HEK293 (cell line): ENCODE results near the gene ABCA3.
A peak's percentile ranks its signal among the peaks of the same experiment; 100 is the strongest.
"Not testable (repeated sequence)": the region's sequence is repeated elsewhere in the genome, so short reads cannot be mapped to it uniquely, and the experiment has no call there.

Experiments
- CTCF ChIA-PET: fragments of 350-600 bp; formaldehyde crosslinking; extraction: SDS; loops from one replicate; lab custom pipeline; 2021; ENCODE audit warnings: antibody characterized with exemption; lab: Yijun Ruan, JAX
- POLR2A ChIA-PET: fragments of 300-600 bp; formaldehyde crosslinking; extraction: SDS; loops from one replicate; lab custom pipeline; 2020; ENCODE audit warnings: antibody characterized with exemption, inconsistent platforms; lab: Yijun Ruan, JAX
- H3K27ac ChIP-seq: fragments of 200-500 bp; sonication (Bioruptor generic); 2 replicates; pipeline ENCODE4 v1.5.1; 2014; ENCODE audit warnings: low read depth, low read length, control low read depth, inconsistent platforms; ENCODE audit errors: extremely low read depth
- H3K36me3 ChIP-seq, 2 experiments: fragments of 200-500 bp in 1 of 2; sonication (Bioruptor generic) in 1 of 2; 1 replicate in 1 of 2; 2 replicates in 1 of 2; pipeline ENCODE4 v1.5.1; 2014 to 2017; ENCODE audit warnings: inconsistent platforms in 2 of 2, low read length in 2 of 2; ENCODE audit not compliant: control insufficient read depth in 2 of 2, insufficient read depth in 1 of 2
- H3K4me1 ChIP-seq: fragments of 200-500 bp; sonication (Bioruptor generic); 2 replicates; pipeline ENCODE4 v1.5.1; 2014; ENCODE audit warnings: mild to moderate bottlenecking, low read length, inconsistent platforms; ENCODE audit not compliant: control insufficient read depth, insufficient read depth
- H3K4me3 ChIP-seq: 2 replicates; pipeline ENCODE4 v1.5.1; 2011; ENCODE audit warnings: low read depth, mild to moderate bottlenecking, control low read depth, low read length, moderate library complexity
- H3K9me3 ChIP-seq: fragments of 200-500 bp; sonication (Bioruptor generic); 2 replicates; pipeline ENCODE4 v1.5.1; 2014; ENCODE audit warnings: low read depth, low read length, inconsistent platforms; ENCODE audit not compliant: control insufficient read depth, insufficient read depth
- KLF10 ChIP-seq: fragments of 450-650 bp; IDR thresholded peaks from 2 replicates; pipeline ENCODE4 v1.5.1; 2018; ENCODE audit warnings: missing biosample characterization, mild to moderate bottlenecking, missing genetic modification characterization
- SETDB1 ChIP-seq: IDR thresholded peaks from one replicate; pipeline ENCODE4 v1.6.1; 2017; ENCODE audit warnings: mild to moderate bottlenecking, low read length, moderate library complexity, mixed read lengths; ENCODE audit not compliant: insufficient read length
- ZNF335 ChIP-seq: fragments of 450-650 bp; formaldehyde crosslinking; conservative IDR thresholded peaks from 2 replicates; pipeline ENCODE4 v1.5.1; 2016; ENCODE audit warnings: missing biosample characterization, missing genetic modification characterization
- ZNF350 ChIP-seq: fragments of 450-650 bp; formaldehyde crosslinking; IDR thresholded peaks from 2 replicates; pipeline ENCODE4 v1.5.0; 2017; ENCODE audit warnings: missing biosample characterization, mild to moderate bottlenecking, missing genetic modification characterization
- TF ChIP-seq, protein P1 (sequence below): fragments of 450-650 bp; formaldehyde crosslinking; conservative IDR thresholded peaks from 2 replicates; pipeline ENCODE4 v1.5.1; 2016; ENCODE audit warnings: low read depth, missing biosample characterization, missing genetic modification characterization
- TF ChIP-seq, protein P2 (sequence below): fragments of 450-650 bp; formaldehyde crosslinking; IDR thresholded peaks from 2 replicates; pipeline ENCODE4 v1.5.1; 2016; ENCODE audit warnings: missing biosample characterization, missing genetic modification characterization
- TF ChIP-seq, protein P3 (sequence below): fragments of 450-650 bp; formaldehyde crosslinking; IDR thresholded peaks from 2 replicates; pipeline ENCODE4 v1.5.1; 2017; ENCODE audit warnings: missing biosample characterization, mild to moderate bottlenecking, missing genetic modification characterization, moderate library complexity

The ABCA3 gene

DNA sequence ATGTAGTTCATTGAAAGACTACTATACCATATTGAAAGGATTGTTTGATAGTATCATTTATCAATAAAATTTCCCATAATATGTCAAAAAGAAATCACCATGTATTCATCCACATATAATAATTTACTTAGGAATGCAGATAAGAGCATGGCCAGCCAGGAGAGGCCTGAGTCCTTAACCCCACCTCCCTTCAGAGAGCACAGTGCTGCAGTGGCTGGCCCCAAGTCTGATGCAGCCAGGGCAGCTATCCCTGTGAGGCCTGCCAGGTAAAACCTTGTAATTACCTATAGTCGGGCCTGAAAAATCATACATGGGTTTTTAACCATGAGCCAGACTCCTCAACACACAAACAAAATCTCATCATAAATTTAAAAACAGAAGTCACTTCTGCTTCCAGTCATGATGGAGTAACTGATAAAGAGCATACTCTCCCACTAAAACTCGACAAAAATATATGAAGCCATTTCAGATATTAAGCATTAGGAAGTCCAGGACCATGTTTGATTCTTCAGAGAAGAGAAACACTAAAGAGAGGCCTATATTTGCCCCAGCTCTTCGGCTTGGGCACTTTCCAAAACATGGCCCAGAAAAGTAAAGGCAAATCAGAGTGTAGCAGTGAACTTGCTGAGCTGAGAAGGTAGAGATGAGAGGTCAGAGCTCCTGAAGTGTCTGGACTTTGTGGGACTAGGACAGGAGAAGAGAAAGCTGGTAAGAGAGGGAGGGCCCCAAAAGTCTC lies 47.8 kb upstream of the ABCA3 start (continued):
- TF ChIP-seq, protein P1, sequence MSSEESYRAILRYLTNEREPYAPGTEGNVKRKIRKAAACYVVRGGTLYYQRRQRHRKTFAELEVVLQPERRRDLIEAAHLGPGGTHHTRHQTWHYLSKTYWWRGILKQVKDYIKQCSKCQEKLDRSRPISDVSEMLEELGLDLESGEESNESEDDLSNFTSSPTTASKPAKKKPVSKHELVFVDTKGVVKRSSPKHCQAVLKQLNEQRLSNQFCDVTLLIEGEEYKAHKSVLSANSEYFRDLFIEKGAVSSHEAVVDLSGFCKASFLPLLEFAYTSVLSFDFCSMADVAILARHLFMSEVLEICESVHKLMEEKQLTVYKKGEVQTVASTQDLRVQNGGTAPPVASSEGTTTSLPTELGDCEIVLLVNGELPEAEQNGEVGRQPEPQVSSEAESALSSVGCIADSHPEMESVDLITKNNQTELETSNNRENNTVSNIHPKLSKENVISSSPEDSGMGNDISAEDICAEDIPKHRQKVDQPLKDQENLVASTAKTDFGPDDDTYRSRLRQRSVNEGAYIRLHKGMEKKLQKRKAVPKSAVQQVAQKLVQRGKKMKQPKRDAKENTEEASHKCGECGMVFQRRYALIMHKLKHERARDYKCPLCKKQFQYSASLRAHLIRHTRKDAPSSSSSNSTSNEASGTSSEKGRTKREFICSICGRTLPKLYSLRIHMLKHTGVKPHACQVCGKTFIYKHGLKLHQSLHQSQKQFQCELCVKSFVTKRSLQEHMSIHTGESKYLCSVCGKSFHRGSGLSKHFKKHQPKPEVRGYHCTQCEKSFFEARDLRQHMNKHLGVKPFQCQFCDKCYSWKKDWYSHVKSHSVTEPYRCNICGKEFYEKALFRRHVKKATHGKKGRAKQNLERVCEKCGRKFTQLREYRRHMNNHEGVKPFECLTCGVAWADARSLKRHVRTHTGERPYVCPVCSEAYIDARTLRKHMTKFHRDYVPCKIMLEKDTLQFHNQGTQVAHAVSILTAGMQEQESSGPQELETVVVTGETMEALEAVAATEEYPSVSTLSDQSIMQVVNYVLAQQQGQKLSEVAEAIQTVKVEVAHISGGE, result no peak

DNA sequence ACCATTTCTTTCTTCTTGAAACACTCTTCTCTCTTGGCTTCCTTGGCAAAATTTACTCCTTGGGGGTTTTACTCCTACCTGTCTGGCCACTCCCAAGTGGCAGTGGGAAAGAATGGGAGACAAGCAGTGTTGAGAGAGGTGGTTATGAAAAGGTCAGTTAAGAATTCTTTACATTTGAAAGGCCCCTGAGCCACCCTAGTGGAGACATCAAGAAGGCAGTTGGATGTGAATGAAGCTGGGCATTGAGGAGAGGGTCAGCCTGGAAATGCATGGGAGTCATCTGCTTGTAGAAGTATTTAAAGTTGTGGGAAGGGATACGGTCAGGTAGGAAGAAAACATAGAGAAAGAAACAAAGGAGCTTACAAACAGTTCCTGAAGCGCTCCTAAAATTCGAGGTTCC lies 46.5 kb upstream of the ABCA3 start:
- TF ChIP-seq, protein P2, sequence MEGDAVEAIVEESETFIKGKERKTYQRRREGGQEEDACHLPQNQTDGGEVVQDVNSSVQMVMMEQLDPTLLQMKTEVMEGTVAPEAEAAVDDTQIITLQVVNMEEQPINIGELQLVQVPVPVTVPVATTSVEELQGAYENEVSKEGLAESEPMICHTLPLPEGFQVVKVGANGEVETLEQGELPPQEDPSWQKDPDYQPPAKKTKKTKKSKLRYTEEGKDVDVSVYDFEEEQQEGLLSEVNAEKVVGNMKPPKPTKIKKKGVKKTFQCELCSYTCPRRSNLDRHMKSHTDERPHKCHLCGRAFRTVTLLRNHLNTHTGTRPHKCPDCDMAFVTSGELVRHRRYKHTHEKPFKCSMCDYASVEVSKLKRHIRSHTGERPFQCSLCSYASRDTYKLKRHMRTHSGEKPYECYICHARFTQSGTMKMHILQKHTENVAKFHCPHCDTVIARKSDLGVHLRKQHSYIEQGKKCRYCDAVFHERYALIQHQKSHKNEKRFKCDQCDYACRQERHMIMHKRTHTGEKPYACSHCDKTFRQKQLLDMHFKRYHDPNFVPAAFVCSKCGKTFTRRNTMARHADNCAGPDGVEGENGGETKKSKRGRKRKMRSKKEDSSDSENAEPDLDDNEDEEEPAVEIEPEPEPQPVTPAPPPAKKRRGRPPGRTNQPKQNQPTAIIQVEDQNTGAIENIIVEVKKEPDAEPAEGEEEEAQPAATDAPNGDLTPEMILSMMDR (tag by site-specific recombination), result 0 out of 2 replicates have a peak, but pooled peaks have one; percentile 12
- no peak for TF ChIP-seq ZNF350
- ChIA-PET POLR2A (no interaction called here), CTCF (no interaction called here)

DNA sequence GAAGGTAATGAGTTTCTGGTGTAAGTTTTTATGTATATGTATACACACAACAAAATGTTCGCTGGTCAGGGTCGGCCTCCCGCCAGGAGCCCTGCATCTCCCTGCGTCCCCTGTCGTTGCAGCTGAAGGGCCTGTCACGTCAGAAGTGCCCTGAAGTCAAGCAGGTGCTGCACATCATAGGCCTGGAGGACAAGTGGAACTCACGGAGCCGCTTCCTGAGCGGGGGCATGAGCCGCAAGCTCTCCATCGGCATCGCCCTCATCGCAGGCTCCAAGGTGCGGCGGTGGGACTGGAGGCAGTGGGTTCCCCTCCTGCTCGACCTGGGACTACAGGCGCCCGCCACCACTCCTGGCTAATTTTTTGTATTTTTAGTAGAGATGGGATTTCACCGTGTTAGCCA lies 45.5 kb upstream of the ABCA3 start:
- POLR2A ChIA-PET, result interaction anchor here (0.5 kb wide), 1 partner anchor 33 kb away, joined by 5 read pairs; no protein-coding TSS in a partner anchor
- CTCF ChIA-PET, result not testable (repeated sequence)

More for the DNA sequence above, 46.5 kb upstream of the ABCA3 start:
- no peaks in the 10 kb centered on the region for H3K36me3 ChIP-seq
- no peak overlapping the region for H3K4me3 ChIP-seq
- no peak overlapping the region for H3K27ac ChIP-seq
- no peaks in the 10 kb centered on the region; the same call in 1 of the 2 replicates for H3K9me3 ChIP-seq
- no peaks in the 10 kb centered on the region for H3K4me1 ChIP-seq

DNA sequence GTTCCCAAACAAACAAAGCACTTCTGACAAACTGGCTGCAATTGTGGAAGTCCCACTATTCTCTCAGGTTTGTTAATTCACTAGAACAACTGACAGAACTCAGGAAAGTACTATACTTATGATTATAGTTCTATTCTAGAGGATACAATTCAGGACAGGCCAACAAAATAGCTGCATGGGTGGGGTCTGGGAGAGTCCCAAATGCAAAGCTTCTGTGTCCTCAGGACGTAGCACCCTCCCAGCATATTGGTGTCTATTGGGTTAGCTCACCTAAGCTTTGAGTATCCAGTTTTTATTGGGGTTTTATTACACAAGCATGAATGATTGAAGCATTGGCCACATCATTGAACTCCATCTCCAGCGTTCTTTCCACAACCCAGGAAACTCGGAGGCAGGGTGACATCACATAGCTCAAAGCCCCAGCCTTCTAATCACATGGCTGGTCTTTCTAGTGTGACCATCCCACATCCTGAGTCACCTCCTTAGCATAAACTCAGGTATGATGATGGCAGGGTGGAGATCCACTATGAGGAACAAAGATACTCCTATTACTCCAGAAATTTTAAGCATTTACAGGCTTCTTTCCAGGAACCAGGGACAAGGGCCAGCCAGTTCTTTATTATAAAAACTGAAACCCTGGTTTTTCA lies 44.8 kb upstream of the ABCA3 start:
- POLR2A ChIA-PET, result interaction anchor here (0.5 kb wide), 2 partner anchors 33 to 46 kb away, joined by 5 read pairs; no protein-coding TSS in a partner anchor
- Histone ChIP-seq H3K27ac (no peak overlapping the region), H3K9me3 (no peaks in the 10 kb centered on the region; the same call in 1 of the 2 replicates), H3K4me3 (no peak overlapping the region), H3K4me1 (no peaks in the 10 kb centered on the region), H3K36me3 (no peaks in the 10 kb centered on the region)
- CTCF ChIA-PET, result no interaction called here
- peak; percentile 32; the same call in 1 of the 2 replicates for TF ChIP-seq ZNF335
- TF ChIP-seq KLF10 (tag by site-specific recombination), result no peak
- TF ChIP-seq SETDB1, result no peak
- TF ChIP-seq, protein P3, sequence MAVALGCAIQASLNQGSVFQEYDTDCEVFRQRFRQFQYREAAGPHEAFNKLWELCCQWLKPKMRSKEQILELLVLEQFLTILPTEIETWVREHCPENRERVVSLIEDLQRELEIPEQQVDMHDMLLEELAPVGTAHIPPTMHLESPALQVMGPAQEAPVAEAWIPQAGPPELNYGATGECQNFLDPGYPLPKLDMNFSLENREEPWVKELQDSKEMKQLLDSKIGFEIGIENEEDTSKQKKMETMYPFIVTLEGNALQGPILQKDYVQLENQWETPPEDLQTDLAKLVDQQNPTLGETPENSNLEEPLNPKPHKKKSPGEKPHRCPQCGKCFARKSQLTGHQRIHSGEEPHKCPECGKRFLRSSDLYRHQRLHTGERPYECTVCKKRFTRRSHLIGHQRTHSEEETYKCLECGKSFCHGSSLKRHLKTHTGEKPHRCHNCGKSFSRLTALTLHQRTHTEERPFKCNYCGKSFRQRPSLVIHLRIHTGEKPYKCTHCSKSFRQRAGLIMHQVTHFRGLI, result peak; percentile 92

More for the DNA sequence above, 45.5 kb upstream of the ABCA3 start:
- not testable (repeated sequence) for H3K4me1 ChIP-seq, H3K4me3 ChIP-seq, H3K27ac ChIP-seq, H3K36me3 ChIP-seq, H3K9me3 ChIP-seq
